NT2/D1 (cell line): ENCODE results near the gene PAK5.

ENCODE experiments used
- SUZ12 ChIP-seq: IDR thresholded peaks from 2 replicates; pipeline ENCODE4 v1.6.1; 2011; ENCODE audit not compliant: insufficient read length, insufficient read depth; ENCODE audit errors: extremely low read depth
- YY1 ChIP-seq: IDR thresholded peaks from 2 replicates; pipeline ENCODE4 v1.6.1; 2011; ENCODE audit not compliant: insufficient read length, insufficient read depth
- ZNF274 ChIP-seq: IDR thresholded peaks from 2 replicates; pipeline ENCODE4 v1.6.1; 2011; ENCODE audit warnings: mild to moderate bottlenecking, low read depth, low read length

DNA sequence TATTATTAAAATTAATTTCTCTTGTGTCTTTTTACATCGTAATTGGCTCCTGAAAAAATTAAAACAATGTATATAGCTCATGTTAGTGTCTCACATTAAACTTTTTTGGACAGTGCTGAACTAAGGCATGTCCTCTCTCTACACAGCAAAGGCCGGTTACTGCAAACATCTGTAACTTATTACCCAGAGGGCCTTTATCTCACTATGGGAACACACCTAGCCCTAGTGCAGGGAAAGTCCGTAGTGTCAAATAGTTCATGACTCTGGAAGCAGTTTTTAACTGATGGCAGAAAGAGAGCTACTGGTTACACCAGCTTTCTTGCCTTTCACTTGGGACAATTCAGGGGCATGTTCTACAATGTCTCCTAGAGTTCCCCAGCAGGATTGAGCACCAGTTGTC, 82.2 kb downstream of the PAK5 start:
- TF ChIP-seq ZNF274 (no peak), SUZ12 (no peak), YY1 (no peak)
